ENCODE measurements around the gene MAP3K2.

GRCh38 chr2:127279781-127280180 is 108.0 kb downstream of the MAP3K2 start:
- TF ChIP-seq CTCF (IDR thresholded peaks at IDR 0.05; ENCODE audit: low read depth, low read length, poor library complexity, severe bottlenecking) (no peak), EZH2phosphoT487 (IDR thresholded peaks at IDR 0.05; ENCODE audit: borderline replicate concordance, low read length) (no peak)
